HCT116 (cell line): ENCODE results near the gene EOMES. TPM values are rescaled to one million over a fixed set of nuclear protein-coding genes. Genes with fewer than 3 reads are reported as not detected.

Experiments used
- ATAC-seq: fragments of 200-7000 bp; cut with Tn5 transposase; 2 replicates; pipeline ENCODE4 v1.9.1; 2020; ENCODE audit warnings: mild to moderate bottlenecking, moderate library complexity
- BruUV-seq: library from RNA; stranded (reverse); fragments of 400-500 nt; replicated peaks from 2 replicates; lab custom pipeline; 2021; lab: Mats Ljungman, UMichigan
- CTCF ChIA-PET: fragments of 300-600 bp; sonication (Branson Sonifier 250); formaldehyde crosslinking; loops from one replicate; lab custom pipeline; 2021; ENCODE audit warnings: antibody characterized with exemption; lab: Charles Lee
- POLR2A ChIA-PET: fragments of 300-600, 350-600 bp; sonication (Branson Sonifier 250); formaldehyde crosslinking; loops from one replicate; lab custom pipeline; 2021; ENCODE audit warnings: antibody characterized with exemption; lab: Charles Lee
- RAD21 ChIA-PET, 2 experiments: fragments of 300-600 bp; sonication (Branson Sonifier 250); formaldehyde crosslinking; loops; one replicate each; lab custom pipeline; 2023; ENCODE audit warnings: low total read pairs in 2 of 2; ENCODE audit not compliant: uncharacterized antibody in 2 of 2, unreplicated experiment in 2 of 2, low non-redundant PET in 1 of 2; lab: Charles Lee
- DNase-seq: peaks from one replicate; pipeline ENCODE4 v3.0.0-alpha.2; 2010; ENCODE audit warnings: low read depth, low spot score
- H2AFZ ChIP-seq: fragments of 200-600 bp; shearing (Covaris generic), sonication (generic); 2 replicates; pipeline ENCODE4 v1.6.1; 2017; ENCODE audit warnings: low read depth, mixed run types, mixed read lengths, antibody characterized with exemption, low read length; ENCODE audit not compliant: poor library complexity, severe bottlenecking
- H3K27ac ChIP-seq: 2 replicates; pipeline ENCODE4 v1.5.1; 2012; ENCODE audit warnings: low read depth, low read length
- H3K27me3 ChIP-seq: fragments of 200-600 bp; sonication (generic); 2 replicates; pipeline ENCODE4 v1.6.1; 2016; ENCODE audit warnings: mixed run types, low read length, mixed read lengths; ENCODE audit not compliant: insufficient read depth
- H3K36me3 ChIP-seq, 2 experiments: fragments of 200-500 bp in 1 of 2; fragments of 200-600 bp in 1 of 2; sonication (Bioruptor generic) in 1 of 2; sonication (generic) in 1 of 2; 2 replicates each; pipeline versions ENCODE4 v1.5.1 to v1.6.1; 2014 to 2016; ENCODE audit warnings: low read length in 2 of 2, inconsistent platforms in 1 of 2, mixed read lengths in 1 of 2, mixed run types in 1 of 2; ENCODE audit not compliant: insufficient read depth in 2 of 2, control insufficient read depth in 1 of 2
- H3K4me1 ChIP-seq, 2 experiments: fragments of 200-600 bp in 1 of 2; sonication (generic) in 1 of 2; 2 replicates each; pipeline versions ENCODE4 v1.5.1 to v1.6.1; 2012 to 2017; ENCODE audit warnings: low read length in 2 of 2, inconsistent platforms in 1 of 2, mild to moderate bottlenecking in 1 of 2, mixed read lengths in 1 of 2, mixed run types in 1 of 2, moderate library complexity in 1 of 2; ENCODE audit not compliant: insufficient read depth in 2 of 2, control insufficient read depth in 1 of 2
- H3K4me2 ChIP-seq: fragments of 200-600 bp; sonication (generic); 2 replicates; pipeline ENCODE4 v1.6.1; 2017; ENCODE audit warnings: mixed run types, low read length, mixed read lengths
- H3K4me3 ChIP-seq, 2 experiments: fragments of 200-600 bp in 1 of 2; sonication (generic) in 1 of 2; replicated peaks in 1 of 2; 2 replicates each; pipeline ENCODE4 v1.5.1; 2011 to 2016; ENCODE audit warnings: low read length in 2 of 2, control low read depth in 1 of 2, low read depth in 1 of 2, mild to moderate bottlenecking in 1 of 2, mixed read lengths in 1 of 2, mixed run types in 1 of 2
- H3K79me2 ChIP-seq: fragments of 200-600 bp; sonication (generic); 2 replicates; pipeline ENCODE4 v1.6.1; 2017; ENCODE audit warnings: mild to moderate bottlenecking, mixed run types, low read length, moderate library complexity, mixed read lengths; ENCODE audit not compliant: insufficient read depth
- H3K9ac ChIP-seq: fragments of 200-600 bp; sonication (generic); 2 replicates; pipeline ENCODE4 v1.6.1; 2016; ENCODE audit warnings: low read length, mixed read lengths
- H3K9me2 ChIP-seq: fragments of 200-600 bp; sonication (generic), shearing (Covaris generic); 2 replicates; pipeline ENCODE4 v1.6.1; 2017; ENCODE audit warnings: mixed run types, mild to moderate bottlenecking, moderate library complexity; ENCODE audit not compliant: insufficient read depth
- H3K9me3 ChIP-seq, 2 experiments: fragments of 200-500 bp in 1 of 2; fragments of 200-600 bp in 1 of 2; sonication (Bioruptor generic) in 1 of 2; sonication (generic) in 1 of 2; 2 replicates each; pipeline ENCODE4 v1.6.1; 2014 to 2017; ENCODE audit warnings: low read length in 2 of 2, mixed read lengths in 2 of 2, inconsistent platforms in 1 of 2, low read depth in 1 of 2, mild to moderate bottlenecking in 1 of 2, mixed run types in 1 of 2, moderate library complexity in 1 of 2; ENCODE audit not compliant: control insufficient read depth in 1 of 2, insufficient read depth in 1 of 2
- H4K20me1 ChIP-seq: fragments of 200-600 bp; sonication (generic), shearing (Covaris generic); 2 replicates; pipeline ENCODE4 v1.6.1; 2017; ENCODE audit warnings: mixed run types, mild to moderate bottlenecking, moderate library complexity; ENCODE audit not compliant: insufficient read depth
- CEBPB ChIP-seq: IDR thresholded peaks from 2 replicates; pipeline ENCODE4 v1.6.1; 2012; ENCODE audit warnings: low read depth
- FOSL1 ChIP-seq: IDR thresholded peaks from 2 replicates; pipeline ENCODE4 v1.6.1; 2012; ENCODE audit warnings: low read depth
- SRF ChIP-seq: IDR thresholded peaks from 2 replicates; pipeline ENCODE4 v1.6.1; 2012; ENCODE audit warnings: low read depth
- ZNF274 ChIP-seq: fragments of 200-500 bp; sonication (Bioruptor generic); IDR thresholded peaks from 2 replicates; pipeline ENCODE4 v1.6.1; 2014; ENCODE audit warnings: mild to moderate bottlenecking, low read depth, low read length, inconsistent platforms
- intact Hi-C: fragments of 100-400 bp; cut with micrococcal nuclease; formaldehyde crosslinking; loops from 2 replicates; pipeline ENCODE4 v1.10.0; 2022
- total RNA-seq: library from RNA; stranded (reverse); gene quantifications from one replicate; pipeline ENCODE4 v1.2.1, GENCODE V29; 2021; ENCODE audit not compliant: unreplicated experiment

EOMES gene
- total RNA-seq, 1 experiment from 2014 or later: 1.4 TPM

DNA sequence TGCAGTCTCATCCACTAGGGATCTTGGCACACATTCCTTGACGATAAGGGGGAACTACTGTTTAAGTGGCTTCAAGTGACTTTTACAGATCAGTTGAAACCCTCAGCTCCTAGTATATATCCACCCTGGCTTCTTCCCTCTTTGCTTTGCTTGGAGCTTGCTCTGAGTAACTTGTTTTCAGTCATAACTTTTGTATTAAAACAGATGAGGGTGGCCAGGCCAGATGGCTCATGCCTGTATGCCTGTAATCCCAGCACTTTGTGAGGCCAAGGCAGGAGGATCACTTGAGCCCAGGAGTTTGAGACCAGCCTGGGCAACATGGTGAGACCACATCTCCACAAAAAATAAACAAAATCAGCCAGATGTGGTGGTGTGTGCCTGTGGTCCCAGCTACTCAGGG lies 42.4 kb downstream of the EOMES start:
- Histone ChIP-seq H3K4me2 (no peak overlapping the region), H2AFZ (no peak overlapping the region), H3K27ac (no peak overlapping the region), H3K79me2 (no peaks in the 10 kb centered on the region), H3K9me3 (no peaks in the 10 kb centered on the region), H3K4me1 (peaks cover 0 to 19% of the 10 kb centered on the region in 2 experiments; a peak in 2 of 4 replicates), H3K4me3 (no peak overlapping the region), H4K20me1 (no peaks in the 10 kb centered on the region), H3K9ac (no peak overlapping the region), H3K36me3 (no peaks in the 10 kb centered on the region), H3K9me2 (no peaks in the 10 kb centered on the region), H3K27me3 (no peaks in the 10 kb centered on the region)
- ChIA-PET POLR2A (no interaction called here), CTCF (interaction anchor here (1.1 kb wide), 1 partner anchor 145 kb away, joined by 3 read pairs; no protein-coding TSS in a partner anchor), RAD21 (no interaction called here)
- ATAC-seq (no peak), DNase-seq (no peak)
- BruUV-seq: no TSS peak
- intact Hi-C loops: loop anchor here (2.0 to 5.0 kb wide), 2 partner anchors 322 to 367 kb away; no protein-coding TSS in a partner anchor
- no peak for TF ChIP-seq FOSL1
- TF ChIP-seq ZNF274: no peak

- no peak for DNase-seq
- ChIA-PET RAD21 (no interaction called here), POLR2A (no interaction called here), CTCF (no interaction called here)
- Histone ChIP-seq H3K4me3 (no peak overlapping the region), H3K9me2 (no peaks in the 10 kb centered on the region), H3K36me3 (no peaks in the 10 kb centered on the region), H3K79me2 (no peaks in the 10 kb centered on the region), H3K9me3 (no peaks in the 10 kb centered on the region), H3K4me2 (no peak overlapping the region), H3K27ac (no peak overlapping the region), H2AFZ (no peak overlapping the region), H3K9ac (no peak overlapping the region), H3K27me3 (no peaks in the 10 kb centered on the region), H4K20me1 (no peaks in the 10 kb centered on the region), H3K4me1 (peaks cover 0 to 19% of the 10 kb centered on the region in 2 experiments; a peak in 2 of 4 replicates)
- TF ChIP-seq CEBPB (no peak), SRF (no peak)
- intact Hi-C loops: loop anchor here (5.0 kb wide), 1 partner anchor 321 kb away; no protein-coding TSS in a partner anchor
- no TSS peak for BruUV-seq
- ATAC-seq: no peak
Observed at GRCh38 chr3:27678234-27678633, 43.9 kb downstream of the EOMES start.
